LNCAP (cell line): Measurements from ENCODE around the gene RNF212.

Experiments used
- CTCF ChIP-seq: fragments of 450-650 bp; IDR thresholded peaks from 2 replicates; pipeline ENCODE4 v1.5.1; 2017; ENCODE audit warnings: mild to moderate bottlenecking

Gene RNF212

GRCh38 chr4:1029529-1029928 is 83.8 kb downstream of the RNF212 start:
- TF ChIP-seq CTCF: no peak

- TF ChIP-seq CTCF: no peak
These were observed 84.7 kb downstream of the RNF212 start for GRCh38 chr4:1028574-1029220.

GRCh38 chr4:1027915-1028238 is 85.5 kb downstream of the RNF212 start:
- TF ChIP-seq CTCF: no peak

- no peak for TF ChIP-seq CTCF
These were observed 86.0 kb downstream of the RNF212 start for GRCh38 chr4:1027219-1027914.

- no peak for TF ChIP-seq CTCF
These were observed 87.2 kb downstream of the RNF212 start for GRCh38 chr4:1026115-1026514.

GRCh38 chr4:1024882-1025545 is 88.3 kb downstream of the RNF212 start:
- TF ChIP-seq CTCF: no peak

GRCh38 chr4:1023895-1024740 is 89.2 kb downstream of the RNF212 start:
- TF ChIP-seq CTCF: no peak
